NCI-H446 (cell line): ENCODE results near the gene DEFB108B.
"Not testable (repeated sequence)": the region's sequence is repeated elsewhere in the genome, so short reads cannot be mapped to it uniquely, and the experiment has no call there.

Experiments
- DNase-seq, 2 experiments: peaks; one replicate each; lab custom pipeline; 2025; lab: John Stamatoyannopoulos, UW

DEFB108B gene, protein sequence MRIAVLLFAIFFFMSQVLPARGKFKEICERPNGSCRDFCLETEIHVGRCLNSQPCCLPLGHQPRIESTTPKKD

DNA sequence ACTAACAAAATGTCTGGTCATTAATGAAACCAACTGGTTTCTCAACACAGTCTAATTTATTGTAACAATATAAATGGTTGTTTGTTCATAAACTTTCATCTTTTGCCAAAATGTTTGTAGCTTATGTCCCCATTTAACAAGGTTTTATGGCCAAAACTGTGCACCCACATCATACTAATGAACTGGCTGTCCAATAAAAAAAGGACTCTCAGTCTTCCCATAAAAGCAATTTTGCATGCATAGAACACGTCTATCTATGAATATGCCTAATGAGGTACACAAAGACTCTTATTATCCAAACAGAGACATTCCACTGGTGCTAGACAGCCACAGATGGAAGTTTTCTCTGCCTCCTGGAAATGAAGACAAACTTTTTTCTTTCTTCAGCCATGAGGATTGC lies at the start of gene DEFB108B:
Gene DEFB108B, plus strand, starts transcription at position 390 of the 400 bp plus-strand sequence. Its CDS starts 0 bp downstream, at position 390.
- DNase-seq: not testable (repeated sequence)

DNA sequence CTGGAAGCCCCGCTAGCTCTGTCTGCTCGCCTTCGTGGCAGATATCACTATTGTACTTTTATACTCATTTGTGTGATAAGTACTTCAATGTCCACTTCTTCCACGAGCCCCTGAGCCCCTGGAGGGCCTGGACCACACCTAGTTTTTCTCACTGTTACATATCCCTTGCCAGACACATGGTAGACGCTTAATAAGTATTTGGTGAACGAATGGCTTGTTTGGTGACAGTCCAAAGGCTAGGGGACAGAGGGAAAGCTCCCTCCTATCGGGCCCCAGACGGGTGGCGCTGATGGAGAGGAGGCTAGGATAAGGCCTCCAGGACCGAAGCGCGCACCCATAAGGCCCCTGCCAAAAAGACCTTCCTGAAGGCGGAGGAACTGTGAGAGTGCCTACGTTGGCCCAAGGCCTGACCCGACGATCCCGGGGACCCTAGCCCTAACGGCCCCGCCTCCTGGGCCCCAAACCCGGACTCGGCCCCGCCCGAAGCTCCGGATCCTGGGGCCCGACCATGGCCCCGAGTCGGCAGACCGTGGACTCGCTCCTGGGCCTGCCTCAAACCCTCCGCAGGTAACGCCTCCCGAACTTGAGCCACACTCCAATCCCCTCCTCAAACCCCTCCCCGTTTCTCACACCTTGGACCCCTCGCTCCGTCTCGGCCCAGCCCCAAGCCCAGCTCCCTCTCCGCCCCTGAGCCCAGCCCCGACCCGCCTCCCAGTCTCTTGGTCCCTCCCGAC lies 46.7 kb upstream of the DEFB108B start:
- DNase-seq: not testable (repeated sequence)

DNA sequence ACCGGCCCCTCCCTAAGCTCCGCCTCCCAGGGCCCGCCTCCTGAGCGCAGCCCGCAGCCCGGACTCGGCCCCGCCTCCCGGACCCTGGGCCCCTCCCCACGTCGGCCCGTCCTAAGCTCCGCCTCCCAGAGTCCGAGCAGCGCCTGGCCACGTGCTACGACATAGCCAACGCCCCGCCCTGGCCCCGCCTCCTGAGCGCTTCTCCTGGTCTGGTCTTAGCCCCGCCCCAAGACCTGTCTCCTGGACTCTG lies 46.2 kb upstream of the DEFB108B start:
- not testable (repeated sequence) for DNase-seq

DNA sequence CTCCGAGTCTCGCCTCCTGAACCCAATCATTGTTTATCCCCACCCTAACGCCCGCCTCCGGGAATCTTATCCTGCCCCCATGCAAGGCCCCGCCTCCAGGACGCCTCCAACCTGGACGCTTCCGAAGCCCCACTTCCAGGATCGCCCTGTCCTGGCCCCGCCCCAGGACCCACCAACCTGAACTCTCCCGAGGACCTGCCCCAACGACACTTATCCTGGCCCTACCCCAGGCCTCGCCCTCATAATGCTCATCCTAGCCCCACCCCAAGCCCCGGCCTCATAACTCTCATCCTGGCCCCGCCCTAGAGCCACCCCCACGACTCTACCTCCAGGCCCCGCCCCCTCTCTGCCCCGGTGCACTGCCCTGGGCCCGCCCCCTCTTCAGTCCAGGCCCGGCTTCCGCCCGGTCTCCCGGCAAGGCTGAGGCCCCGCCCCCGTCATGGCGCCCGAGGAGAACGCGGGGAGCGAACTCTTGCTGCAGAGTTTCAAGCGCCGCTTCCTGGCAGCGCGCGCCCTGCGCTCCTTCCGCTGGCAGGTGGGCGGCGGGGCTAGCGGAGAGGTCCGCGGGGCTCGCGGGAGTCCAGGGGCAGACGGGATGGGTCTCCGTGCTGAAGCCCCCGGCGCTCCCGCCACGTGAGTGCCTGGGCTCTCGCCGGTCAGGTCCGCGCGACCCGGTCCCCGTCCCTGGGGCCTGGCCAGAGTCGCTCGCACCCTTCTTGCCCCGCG lies 45.7 kb upstream of the DEFB108B start:
- peak; percentile 98 to 99 for DNase-seq

DNA sequence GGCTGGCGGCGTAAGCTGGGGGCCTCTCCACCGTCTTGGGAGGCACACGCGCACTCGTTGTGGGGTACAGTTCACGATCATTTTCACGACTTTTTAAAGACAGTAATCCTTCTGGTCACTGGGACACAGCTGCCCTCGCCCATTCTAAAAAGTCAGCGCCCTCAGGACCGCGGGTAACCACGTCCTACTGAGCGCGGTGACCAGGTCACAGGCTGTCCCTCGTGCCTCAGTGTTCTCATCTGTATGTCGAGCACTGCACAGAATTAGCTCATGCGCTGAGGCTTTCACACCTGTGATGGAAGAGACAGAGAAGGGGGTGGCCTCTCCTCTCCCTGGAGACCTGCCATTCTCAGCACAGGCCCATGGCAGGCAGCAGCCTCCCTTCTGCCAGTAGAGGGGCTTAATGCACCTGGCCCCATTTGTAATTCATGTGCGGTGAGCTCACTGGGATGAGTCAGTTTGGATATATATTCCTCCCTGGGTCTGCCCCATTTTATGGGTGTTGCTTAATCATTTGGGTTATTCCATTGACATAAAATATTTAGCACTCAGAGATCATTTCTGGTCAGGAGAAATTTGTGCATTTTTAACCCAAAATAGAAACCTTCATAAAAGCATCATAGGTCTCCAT lies 45.1 kb upstream of the DEFB108B start:
- peak in 1 of 2 experiments; percentile 27 for DNase-seq

DNA sequence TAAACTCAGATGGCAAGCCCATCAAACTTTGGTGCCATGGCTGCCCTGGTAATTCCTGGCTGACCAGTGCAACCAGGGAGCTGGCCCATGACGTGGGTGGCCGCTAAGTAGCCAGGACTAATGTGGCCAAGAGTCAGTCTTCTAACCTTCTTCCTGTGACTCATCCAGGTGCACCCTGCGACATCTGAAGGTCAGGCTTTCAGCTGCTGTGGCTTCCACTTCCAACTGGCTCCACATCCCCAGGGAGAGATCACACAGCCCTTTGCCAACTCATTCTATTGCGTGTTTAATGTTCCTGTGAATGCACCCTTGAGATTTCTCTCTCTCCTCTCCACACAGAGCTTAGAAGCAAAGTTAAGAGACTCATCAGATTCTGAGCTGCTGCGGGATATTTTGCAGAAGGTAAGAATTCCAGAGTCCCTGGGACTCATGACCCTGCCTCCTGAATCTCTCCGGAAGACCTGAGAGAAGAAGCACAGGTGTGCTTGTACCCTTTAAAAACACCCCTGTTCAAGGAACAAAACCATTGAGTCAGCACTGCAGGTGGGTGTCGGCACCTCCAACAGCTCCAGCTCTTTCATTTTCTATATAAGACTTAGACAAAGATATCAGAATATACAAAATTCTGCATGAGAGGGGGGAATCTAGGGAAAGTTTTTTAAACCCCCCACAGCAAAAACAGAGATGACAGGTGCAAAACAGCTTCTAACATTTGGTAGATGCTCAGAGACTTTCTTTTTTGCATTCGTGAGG lies 43.4 kb upstream of the DEFB108B start:
- not testable (repeated sequence) for DNase-seq

DNA sequence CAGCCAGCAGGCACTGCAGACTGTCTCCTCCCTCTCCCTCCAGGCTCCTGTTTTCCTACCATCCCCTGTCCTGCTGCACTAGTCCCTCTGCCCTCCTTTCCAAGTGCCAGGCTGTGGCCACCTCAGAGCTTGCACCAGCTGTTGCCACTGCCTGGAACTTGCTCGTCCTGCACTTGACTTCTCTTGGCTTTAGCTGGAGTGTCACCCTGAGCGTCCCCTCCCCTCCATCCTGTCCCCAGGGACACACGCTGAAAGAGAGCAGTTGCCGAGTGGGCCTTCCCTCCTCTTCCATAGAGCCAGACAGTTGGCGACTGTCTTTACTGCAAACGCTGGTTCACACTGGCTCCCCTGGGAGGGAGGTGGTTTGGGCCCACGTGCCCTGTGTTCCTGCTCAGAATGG lies 41.9 kb upstream of the DEFB108B start:
- DNase-seq: not testable (repeated sequence)

DNA sequence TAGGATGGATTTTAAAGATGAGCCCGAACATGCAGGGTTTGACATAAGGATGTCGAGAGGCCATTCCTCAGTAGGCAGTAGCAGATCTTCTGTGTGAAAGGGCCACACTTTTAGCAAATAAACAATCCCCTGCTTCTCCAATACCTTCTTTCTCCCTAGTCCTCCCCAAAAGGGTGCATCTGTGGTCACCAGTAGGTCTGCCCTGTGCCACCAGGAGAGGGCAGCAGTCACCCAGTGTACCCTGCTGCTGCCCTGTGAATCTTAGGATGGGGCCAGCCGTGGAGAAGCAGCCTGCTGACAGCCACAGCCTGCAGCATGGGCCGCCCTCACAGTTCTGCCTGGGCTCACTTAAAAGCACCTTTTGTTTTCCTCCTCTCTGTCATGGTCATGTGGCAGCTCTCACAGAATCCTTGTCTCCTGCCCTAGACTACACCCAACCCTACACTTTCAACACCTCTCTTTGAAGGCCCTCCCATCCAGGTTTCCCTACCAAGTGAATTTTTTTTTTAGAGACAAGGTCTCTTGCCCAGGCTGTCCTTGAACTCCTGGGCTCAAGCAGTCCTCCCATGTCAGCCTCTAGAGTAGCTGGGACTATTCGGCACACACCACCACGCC lies 40.3 kb upstream of the DEFB108B start:
- peak in 1 of 2 experiments; percentile 12 for DNase-seq

DNA sequence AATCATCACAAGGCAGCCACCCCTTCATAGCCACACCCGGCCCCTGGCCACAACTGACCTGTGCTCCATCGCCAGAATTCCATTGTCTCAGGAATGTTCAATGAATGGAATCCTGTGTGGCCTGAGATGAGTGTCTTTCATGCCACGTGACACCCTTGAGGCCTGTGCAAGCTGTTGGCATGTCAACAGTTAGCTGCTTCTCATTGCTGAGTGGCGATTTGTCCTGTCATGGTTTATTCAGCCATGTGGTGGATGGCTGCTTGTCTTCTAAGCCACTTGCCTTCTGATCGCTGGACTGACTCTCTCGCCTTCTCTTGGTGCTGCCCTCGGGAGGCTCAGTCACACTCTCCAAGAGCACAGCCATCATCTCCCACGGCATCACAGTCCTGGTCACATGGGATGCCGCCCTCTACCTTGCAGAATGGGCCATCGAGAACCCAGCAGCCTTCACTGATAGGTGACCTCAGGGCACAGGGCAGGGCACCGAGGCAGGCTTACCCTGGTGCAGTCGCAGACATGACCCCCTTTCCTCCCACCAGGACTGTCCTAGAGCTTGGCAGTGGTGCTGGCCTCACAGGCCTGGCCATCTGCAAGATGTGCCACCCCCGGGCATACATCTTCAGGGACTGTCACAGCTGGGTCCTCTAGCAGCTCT lies 38.5 kb upstream of the DEFB108B start:
- DNase-seq: not testable (repeated sequence)

DNA sequence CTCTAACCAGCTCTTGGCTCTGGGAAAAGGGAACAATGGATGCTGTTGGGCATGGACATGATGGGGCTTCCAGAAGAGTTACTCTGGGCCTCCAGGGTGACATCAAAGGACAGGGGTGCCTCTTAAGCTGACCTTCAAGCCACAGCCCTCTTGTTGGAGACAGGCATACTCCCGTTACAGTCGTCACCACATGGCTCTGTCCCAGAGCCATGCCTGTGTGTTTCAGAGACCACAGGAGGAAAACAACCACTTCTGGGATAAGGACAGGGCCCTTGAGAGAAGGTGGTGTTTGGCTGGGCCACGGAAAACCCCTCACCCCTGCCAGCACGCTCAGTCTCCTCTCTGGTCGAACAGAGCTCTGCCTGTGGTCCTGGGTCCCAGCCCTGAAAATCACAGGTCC lies 37.8 kb upstream of the DEFB108B start:
- not testable (repeated sequence) for DNase-seq

DNA sequence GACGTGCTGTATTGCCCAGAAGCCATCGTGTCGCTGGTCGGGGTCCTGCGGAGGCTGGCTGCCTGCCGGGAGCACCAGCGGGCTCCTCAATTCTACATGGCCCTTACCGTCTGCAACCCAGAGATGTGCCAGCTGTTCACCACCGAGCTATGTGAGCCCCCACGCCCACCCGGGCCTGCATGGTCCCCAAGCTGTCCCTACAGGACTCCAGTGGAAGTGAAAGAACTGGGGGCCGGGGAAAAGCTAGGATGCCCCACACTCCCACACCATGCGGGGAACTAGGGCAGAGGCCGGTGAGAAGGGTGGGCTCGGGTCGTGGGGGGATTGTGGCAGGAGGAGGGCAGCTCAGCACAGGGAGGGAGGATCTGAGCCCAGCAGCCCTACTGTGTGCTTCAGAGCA lies 37.0 kb upstream of the DEFB108B start:
- not testable (repeated sequence) for DNase-seq

DNA sequence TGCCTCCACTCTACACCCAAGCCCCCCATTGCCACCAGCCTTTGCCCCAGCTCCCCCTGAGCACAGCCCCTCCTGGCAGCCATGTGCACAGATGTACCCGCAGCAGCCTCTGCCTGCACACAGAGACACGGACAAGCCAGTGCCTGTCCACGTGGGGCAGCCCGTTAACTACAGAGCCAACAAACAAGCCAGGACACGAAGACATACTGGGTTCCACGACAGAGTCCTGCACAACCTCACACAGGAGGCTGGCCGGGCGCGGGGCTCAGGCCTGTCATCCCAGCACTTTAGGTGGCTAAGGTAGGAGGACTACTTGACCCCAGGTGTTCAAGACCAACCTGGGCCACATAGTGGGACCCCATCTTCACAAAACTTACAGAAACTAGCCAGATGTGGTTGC lies 36.2 kb upstream of the DEFB108B start:
- DNase-seq: not testable (repeated sequence)

DNA sequence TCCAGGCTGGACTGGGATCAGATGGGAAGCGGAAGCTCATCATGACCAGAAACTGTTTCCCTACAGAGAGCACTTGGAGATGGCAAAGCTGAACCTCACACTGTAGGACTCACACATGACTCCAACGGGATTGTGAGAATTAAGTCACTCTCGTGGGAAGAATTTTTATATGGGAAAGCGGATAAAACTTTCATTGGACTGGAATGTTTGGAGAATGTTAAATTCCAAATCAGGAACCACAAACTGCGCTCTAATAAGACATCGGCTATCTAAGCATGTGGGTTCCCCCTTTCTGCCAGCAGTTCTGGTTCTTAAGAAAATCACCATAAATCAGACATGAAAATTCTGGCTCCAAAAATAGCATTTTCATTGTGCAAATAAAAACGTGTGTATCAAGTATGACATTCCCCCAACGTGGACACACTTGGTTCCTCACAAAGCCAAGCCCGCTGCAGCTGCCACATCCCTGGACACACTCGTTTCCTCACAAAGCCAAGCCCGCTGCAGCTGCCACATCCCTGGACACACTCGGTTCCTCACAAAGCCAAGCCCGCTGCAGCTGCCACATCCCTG lies 33.4 kb upstream of the DEFB108B start:
- DNase-seq: not testable (repeated sequence)

DNA sequence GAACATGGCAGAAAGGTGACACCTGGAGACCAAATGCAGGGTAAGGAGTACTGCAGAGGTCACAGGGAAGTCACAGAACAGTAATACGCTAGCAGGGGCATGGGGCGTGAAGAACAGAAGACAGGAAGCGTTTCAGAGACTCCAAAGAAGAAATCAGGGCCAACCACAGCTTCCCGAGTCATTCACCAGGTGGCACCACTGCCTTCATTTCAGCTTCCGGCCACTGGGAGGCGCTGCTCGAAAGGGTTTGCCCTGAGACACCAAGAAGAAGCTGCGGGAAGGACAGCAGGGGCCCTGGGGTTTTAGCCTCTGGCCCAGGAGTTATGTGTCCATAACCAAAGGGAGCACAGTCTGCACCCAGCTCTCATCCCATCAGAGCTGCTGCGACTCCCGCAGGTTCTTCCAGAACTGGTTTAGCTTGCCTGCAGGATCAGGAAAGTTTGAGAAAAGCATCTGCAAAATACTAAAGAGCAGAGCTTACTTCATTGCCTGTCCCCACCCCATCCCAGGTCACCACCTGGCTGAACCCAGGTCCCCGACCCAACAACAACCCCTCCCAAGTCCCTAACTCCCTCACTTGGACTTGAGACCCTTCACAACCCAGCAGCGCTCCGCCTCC lies 32.6 kb upstream of the DEFB108B start:
- DNase-seq: peak; percentile 55 to 76

DNA sequence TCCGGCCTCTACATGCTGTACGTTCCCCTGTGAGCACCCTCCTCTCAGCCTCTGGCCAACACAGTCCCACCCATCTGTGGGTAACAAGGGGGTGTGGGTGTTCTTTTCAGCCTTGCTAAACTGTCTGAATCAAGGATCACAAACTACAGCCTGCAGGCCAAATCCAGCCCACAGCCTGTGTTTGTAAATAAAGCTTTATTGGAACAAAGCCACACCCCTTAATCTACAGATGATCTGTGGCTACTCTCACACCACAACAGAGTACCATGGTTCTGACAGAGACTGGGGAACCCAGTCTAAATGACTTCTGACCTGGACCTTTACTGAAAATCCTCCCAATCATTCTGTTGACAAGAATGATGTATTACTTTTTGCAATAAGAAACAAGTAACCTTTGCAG lies 32.0 kb upstream of the DEFB108B start:
- not testable (repeated sequence) for DNase-seq

DNA sequence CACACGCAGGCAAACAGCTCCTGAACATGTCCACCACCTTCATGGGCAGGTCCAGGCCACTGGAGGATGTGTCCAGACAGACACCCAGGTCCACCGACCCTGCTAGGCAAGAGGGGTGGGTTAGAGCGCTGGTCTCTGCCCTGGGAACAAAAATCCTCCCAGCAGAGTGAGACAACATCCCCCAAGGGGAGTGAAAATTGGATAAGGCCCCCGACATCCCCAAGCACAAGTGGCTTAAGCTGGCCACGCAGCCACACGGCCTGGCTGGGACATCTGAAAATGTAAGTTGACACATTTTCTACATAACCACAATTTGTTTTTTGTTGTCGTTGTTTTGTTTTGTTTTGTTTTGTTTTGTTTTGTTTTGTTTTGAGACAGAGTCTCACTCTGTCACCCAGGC lies 30.1 kb upstream of the DEFB108B start:
- not testable (repeated sequence) for DNase-seq

DNA sequence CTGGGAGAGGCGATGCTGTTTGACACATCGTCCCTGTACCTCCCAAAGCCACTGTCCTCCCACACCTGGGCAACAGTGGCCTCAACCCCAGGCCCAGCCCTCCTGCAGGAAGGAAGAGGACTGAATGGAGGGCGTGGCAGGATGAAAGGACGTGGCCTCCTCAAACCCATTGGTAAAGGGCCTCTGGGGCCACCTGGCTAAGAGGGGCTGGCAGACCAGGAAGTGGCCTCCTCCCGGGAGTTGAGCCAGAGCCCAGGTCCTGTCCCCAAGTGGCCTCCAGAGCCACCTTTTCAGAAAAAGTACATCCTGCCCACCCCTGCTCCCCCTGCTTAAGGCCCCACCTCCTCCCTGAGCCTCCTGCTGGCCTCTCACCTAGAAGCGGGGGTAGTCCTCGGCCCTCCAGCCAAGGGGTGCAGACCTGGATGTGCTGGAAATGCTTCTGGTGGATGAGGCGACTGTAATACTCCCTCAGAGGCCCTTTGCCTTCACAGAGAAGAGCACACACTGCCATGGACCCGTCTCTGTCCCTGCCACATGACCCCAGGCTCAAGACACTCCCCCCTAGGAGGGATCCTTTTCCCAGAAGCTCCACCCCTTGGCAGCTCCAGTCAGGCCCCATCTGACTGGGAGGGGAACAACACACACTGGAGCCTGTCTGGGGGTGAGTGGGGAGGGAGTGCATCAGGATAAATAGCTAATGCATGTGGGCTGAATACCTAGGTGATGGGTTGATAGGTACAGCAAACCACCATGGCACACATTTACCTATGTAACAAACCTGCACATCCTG lies 28.6 kb upstream of the DEFB108B start:
- not testable (repeated sequence) for DNase-seq

DNA sequence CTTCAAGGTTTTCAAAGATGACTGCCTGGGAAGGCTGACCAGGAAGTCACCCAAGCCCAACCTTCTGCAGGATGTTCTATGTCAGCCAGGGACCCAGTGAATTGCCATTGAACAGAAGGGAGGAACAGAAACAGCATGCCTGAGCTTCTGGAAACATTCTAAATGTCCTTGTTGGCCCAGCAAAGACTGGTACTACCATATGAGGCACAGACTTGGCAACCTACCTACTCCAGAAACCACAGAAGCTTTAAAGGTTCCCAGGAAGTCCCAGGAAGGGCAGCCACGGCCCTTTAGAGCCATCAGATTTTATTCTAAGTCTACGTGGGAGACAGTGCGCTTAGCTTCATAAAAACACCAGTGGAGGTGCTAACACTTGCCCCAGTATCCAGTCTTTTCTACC lies 20.5 kb upstream of the DEFB108B start:
- DNase-seq: not testable (repeated sequence)
